ENCODE data around the gene BCAR3. TPM values are rescaled to one million over a fixed set of nuclear protein-coding genes. Genes with fewer than 3 reads are reported as not detected.
"Not testable (repeated sequence)": the region's sequence is repeated elsewhere in the genome, so short reads cannot be mapped to it uniquely, and the experiment has no call there.

Gene BCAR3
- total RNA-seq, 4 donors from 2014 or later: 17.3 to 72.7 (median 54.2) TPM

DNA sequence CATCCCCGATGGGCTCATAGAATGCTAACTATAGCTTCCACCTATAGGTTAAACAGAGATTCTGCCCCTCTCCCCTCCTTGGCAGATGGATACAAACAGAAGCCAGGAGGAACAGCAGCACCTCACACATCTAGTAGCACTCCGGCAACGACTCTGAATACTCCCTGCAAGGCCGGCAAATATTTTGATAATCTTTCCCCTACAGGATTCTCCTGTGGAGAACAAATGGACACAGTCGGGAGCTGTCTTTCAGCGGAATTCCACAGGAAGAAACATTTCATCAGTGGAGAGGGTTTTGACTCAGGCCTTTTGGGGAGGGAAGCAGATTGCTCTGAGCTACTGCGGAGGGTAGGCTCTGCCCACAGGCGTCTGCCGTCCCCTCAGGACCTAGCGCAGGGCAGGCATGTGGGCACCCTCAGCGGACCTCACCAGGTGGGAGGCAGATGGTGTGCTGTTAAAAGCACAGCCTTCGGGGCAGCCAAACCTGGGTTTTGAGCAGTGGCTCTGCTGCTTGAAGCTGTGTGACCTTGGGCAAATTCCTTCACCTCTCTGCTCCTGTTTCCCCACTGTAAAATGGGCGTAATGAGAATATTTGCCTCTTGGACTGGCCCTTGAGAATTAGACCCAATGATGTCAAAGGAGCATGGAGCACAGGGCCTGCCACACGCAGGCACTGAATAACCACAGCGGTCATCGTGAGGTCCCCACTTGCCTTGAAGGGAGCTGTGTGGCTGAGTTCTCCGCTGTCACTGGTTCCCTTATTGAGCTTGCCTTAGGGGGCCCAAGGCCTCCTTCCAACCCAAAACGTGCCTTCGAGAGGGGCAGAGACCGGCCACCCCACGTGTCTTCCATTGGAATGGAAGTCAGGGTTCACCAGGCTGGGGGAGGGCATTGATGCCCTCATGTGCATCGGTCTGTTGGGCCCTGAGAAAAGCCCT is 19.2 kb upstream of the BCAR3 start:
- Histone ChIP-seq H3K27ac (no peak overlapping the region), H3K27me3 (no peaks in the 10 kb centered on the region), H3K4me3 (no peak overlapping the region), H3K4me1 (peaks cover 0 to 19% (median 4%) of the 10 kb centered on the region in 4 donors), H3K9me3 (no peaks in the 10 kb centered on the region), H3K36me3 (no peaks in the 10 kb centered on the region)
- no peak for TF ChIP-seq POLR2A (IDR thresholded peaks at IDR 0.05)
- TF ChIP-seq, protein P1, sequence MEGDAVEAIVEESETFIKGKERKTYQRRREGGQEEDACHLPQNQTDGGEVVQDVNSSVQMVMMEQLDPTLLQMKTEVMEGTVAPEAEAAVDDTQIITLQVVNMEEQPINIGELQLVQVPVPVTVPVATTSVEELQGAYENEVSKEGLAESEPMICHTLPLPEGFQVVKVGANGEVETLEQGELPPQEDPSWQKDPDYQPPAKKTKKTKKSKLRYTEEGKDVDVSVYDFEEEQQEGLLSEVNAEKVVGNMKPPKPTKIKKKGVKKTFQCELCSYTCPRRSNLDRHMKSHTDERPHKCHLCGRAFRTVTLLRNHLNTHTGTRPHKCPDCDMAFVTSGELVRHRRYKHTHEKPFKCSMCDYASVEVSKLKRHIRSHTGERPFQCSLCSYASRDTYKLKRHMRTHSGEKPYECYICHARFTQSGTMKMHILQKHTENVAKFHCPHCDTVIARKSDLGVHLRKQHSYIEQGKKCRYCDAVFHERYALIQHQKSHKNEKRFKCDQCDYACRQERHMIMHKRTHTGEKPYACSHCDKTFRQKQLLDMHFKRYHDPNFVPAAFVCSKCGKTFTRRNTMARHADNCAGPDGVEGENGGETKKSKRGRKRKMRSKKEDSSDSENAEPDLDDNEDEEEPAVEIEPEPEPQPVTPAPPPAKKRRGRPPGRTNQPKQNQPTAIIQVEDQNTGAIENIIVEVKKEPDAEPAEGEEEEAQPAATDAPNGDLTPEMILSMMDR (IDR thresholded peaks at IDR 0.05): no peak
- no peak for DNase-seq

DNA sequence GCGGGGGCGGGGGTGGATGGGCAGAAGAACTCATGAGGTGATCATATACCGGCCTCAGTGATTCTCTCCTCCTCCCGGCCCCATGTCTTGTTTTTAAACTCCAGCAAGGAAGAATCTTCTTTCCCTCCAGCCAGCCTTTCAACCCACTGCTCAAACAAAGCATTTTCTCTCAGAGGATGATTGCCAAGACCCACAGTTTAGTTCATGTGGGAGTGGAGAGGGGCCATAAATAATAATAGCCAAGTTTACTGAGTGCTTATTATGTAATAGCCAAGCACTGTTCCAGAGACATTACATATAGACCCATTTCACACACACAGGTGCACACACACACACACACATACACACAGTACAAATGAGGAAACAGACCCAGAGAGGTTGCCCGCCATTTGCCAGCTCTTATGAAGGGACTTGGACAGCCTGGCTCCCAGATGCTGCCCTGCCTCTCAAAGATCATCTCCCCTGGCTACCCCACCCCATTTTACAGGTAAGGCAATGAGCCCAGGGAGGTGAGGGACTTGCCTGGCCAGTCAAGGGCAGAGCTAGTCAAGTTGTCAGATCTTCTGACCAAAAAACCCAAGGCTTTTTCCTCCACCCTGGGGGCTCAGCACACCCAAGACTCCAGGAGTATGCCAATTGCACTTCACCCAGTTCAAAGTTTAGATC is 18.0 kb upstream of the BCAR3 start:
- TF ChIP-seq, protein P1 (IDR thresholded peaks at IDR 0.05): no peak
- no peak for TF ChIP-seq POLR2A (IDR thresholded peaks at IDR 0.05)
- H3K4me1 ChIP-seq: peaks cover 0 to 19% (median 4%) of the 10 kb centered on the region in 4 donors
- no peak overlapping the region for H3K4me3 ChIP-seq
- no peak overlapping the region for H3K27ac ChIP-seq
- H3K9me3 ChIP-seq: no peaks in the 10 kb centered on the region
- H3K27me3 ChIP-seq: no peaks in the 10 kb centered on the region
- H3K36me3 ChIP-seq: no peaks in the 10 kb centered on the region
- DNase-seq: no peak

DNA sequence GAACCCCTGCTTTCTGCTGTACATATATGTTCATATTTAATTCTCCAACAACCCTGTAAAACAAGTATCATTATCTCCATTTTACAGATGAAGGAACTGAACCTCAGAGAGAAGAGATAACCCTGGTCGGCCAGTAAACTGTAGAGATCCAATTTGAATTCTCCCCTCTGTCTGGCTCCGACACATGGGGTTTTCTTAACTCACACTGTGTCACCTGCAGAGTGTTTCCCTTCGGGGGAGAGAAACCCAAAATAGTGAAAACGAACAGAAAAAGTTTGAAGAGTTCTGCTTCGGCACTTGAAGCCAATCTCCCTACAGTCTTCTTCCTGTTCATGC is 17.4 kb upstream of the BCAR3 start:
- no peak overlapping the region for H3K4me3 ChIP-seq
- no peak for TF ChIP-seq POLR2A (IDR thresholded peaks at IDR 0.05)
- TF ChIP-seq, protein P1 (IDR thresholded peaks at IDR 0.05): no peak
- peaks cover 0 to 18% (median 4%) of the 10 kb centered on the region in 4 donors for H3K4me1 ChIP-seq
- H3K27me3 ChIP-seq: no peaks in the 10 kb centered on the region
- DNase-seq: no peak
- no peaks in the 10 kb centered on the region for H3K9me3 ChIP-seq
- no peak overlapping the region for H3K27ac ChIP-seq
- H3K36me3 ChIP-seq: no peaks in the 10 kb centered on the region

DNA sequence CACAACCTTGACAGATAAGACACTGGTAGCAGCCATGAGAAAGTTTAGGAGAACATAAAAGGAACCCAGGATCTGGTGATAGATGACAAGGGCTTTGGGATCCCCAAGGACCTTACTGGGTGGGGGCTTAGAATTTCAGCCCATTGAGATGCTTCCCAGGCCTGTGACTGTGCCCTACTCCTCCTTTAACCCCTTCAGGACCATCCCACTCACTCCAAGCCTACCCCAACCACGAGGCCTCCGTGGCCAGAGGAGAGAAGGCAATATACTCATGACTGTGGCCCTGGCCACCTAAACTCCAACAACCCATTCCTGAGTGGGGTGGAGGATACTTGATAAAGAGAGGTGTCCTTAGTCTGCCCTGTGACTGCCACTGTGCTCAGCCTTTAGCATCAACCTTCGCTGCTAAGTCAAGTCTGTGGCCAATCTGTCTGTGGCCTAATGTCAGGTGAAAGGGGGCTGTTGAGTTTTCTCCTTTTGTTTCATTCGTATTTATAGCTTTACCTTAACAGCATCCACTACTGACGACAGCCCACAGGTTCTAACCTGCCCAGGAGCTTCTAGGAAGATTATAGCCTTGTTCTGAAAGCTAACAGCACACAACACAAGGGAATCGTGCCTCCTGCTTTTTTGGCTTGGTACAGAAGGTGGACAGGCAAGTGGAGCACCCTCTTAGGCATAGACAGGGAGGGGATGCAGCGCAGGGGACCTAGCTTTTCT is 16.9 kb upstream of the BCAR3 start:
- H3K4me1 ChIP-seq: peaks cover 0 to 14% (median 6%) of the 10 kb centered on the region in 4 donors
- no peak overlapping the region for H3K27ac ChIP-seq
- no peak overlapping the region for H3K4me3 ChIP-seq
- no peak for DNase-seq
- no peaks in the 10 kb centered on the region for H3K9me3 ChIP-seq
- H3K27me3 ChIP-seq: no peaks in the 10 kb centered on the region
- H3K36me3 ChIP-seq: no peaks in the 10 kb centered on the region
- TF ChIP-seq POLR2A (IDR thresholded peaks at IDR 0.05): no peak
- TF ChIP-seq, protein P1 (IDR thresholded peaks at IDR 0.05): no peak

DNA sequence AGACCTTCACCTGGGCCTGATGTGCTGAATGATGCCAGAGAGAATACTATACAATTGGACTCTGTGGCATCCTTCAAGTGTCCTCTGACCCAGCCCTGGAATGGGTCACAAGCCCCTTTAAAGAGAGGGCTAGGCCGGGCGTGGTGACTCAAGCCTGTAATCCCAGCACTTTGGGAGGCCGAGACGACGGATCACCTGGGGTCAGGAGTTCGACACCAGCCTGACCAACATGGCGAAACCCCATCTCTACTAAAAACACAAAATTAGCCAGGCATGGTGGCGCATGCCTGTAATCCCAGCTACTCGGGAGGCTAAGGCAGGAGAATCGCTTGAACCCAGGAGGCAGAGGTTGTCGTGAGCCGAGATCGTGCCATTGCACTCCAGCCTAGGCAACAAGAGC is 15.9 kb upstream of the BCAR3 start:
- H3K27me3 ChIP-seq: not testable (repeated sequence)

More for the DNA sequence above, 15.9 kb upstream of the BCAR3 start:
- DNase-seq, H3K4me3 ChIP-seq, H3K36me3 ChIP-seq, H3K9me3 ChIP-seq, H3K27ac ChIP-seq: not testable (repeated sequence)
- H3K4me1 ChIP-seq: peaks cover 0 to 12% (median 9%) of the 10 kb centered on the region in 4 donors

Measured in Peyer's patch (tissue), 4 donors.